ENCODE measurements around the gene FCN3. TPM values are rescaled to one million over a fixed set of nuclear protein-coding genes. Genes with fewer than 3 reads are reported as not detected.

The FCN3 gene
- total RNA-seq, 2 donors from 2014 or later, result not detected

GRCh38 chr1:27405074-27405473 lies 30.4 kb upstream of the FCN3 start:
- no peaks in the 10 kb centered on the region for H3K9me3 Mint-ChIP-seq
- H3K4me1 Mint-ChIP-seq, result no peaks in the 10 kb centered on the region
- no peaks in the 10 kb centered on the region for H3K27me3 Mint-ChIP-seq
- H3K27ac Mint-ChIP-seq, result no peak overlapping the region
- peaks cover 40% of the 10 kb centered on the region for H3K36me3 Mint-ChIP-seq (ENCODE audit: low read depth)
- no peak for ATAC-seq (replicated peaks)
- H3K4me3 Mint-ChIP-seq, result no peak overlapping the region

DNA sequence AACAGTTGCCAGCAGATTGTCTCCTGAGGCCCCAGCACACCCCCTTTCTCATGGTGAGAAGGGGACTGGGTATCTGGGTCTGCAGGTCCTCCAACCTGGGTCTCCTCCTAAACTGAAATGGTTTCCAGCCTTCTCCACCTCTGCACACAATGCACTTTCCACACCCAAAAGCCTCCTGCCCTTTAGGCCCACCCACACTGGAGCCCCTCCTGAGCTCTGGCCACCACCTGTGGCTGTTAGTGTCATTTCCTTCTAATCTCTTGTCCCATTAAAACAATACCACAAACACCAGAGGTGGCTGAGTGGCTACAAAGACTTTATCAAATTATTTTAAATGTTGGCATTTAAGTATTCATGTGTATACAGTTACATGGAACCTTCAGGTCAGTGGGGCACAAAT lies 29.3 kb upstream of the FCN3 start:
- no peaks in the 10 kb centered on the region for H3K4me1 Mint-ChIP-seq
- ATAC-seq (replicated peaks), result no peak

GRCh38 chr1:27403065-27403726 lies 28.6 kb upstream of the FCN3 start:
- Mint-ChIP-seq H3K9me3 (no peaks in the 10 kb centered on the region), H3K4me3 (no peak overlapping the region), H3K36me3 (ENCODE audit: low read depth) (peaks cover 21% of the 10 kb centered on the region), H3K27me3 (no peaks in the 10 kb centered on the region), H3K27ac (peak overlapping the region; percentile 41), H3K4me1 (no peaks in the 10 kb centered on the region)
- ATAC-seq (replicated peaks), result peak; percentile 29

More for the DNA sequence above, 29.3 kb upstream of the FCN3 start:
- H3K9me3 Mint-ChIP-seq, result no peaks in the 10 kb centered on the region
- peaks cover 29% of the 10 kb centered on the region for H3K36me3 Mint-ChIP-seq (ENCODE audit: low read depth)
- peak overlapping the region; percentile 57 for H3K27ac Mint-ChIP-seq
- no peak overlapping the region for H3K4me3 Mint-ChIP-seq
- no peaks in the 10 kb centered on the region for H3K27me3 Mint-ChIP-seq

DNA sequence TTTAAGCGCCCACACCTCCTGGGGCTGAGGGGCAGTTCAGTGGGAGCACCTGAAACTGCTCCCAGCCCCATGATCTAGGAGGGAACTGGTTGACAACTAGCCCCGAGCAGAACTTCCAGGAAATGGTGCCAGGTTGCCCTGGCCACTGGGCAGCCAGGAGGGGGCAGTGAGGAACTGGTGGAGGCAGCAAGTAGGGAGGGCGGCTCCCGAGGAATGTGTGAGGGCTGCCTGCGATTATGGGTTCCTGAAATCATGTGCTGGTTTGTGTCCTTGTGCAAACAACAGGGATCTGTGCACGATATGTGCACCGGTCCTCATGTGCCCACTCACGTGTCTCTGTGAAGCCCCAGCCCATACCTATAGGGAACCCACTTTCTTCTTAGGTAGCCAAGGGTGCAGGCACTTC lies 27.7 kb upstream of the FCN3 start:
- Mint-ChIP-seq H3K27ac (peak overlapping the region; percentile 41), H3K4me1 (no peaks in the 10 kb centered on the region), H3K36me3 (ENCODE audit: low read depth) (peaks cover 13% of the 10 kb centered on the region), H3K27me3 (no peaks in the 10 kb centered on the region), H3K9me3 (no peaks in the 10 kb centered on the region), H3K4me3 (no peak overlapping the region)
- peak; percentile 20 for ATAC-seq (replicated peaks)

DNA sequence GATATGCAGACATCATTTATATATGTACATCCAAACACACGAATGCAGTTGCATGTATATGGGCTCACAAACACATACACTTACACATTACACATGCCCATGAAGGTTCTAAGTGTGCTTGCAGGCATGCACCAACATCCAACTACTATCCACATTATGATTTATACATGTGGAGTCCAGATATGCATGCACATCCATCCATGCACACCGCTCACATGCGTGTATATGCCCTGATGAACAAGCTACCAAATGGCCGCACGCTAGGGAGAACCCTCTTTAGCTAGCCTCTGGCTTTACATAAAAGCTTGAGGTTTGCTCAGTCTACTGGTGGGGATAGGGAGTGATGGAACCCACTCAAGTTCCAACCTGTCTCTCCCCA lies 26.3 kb upstream of the FCN3 start:
- no peaks in the 10 kb centered on the region for H3K36me3 Mint-ChIP-seq (ENCODE audit: low read depth)
- H3K27me3 Mint-ChIP-seq, result no peaks in the 10 kb centered on the region
- H3K27ac Mint-ChIP-seq, result no peak overlapping the region
- ATAC-seq (replicated peaks), result no peak
- no peaks in the 10 kb centered on the region for H3K9me3 Mint-ChIP-seq
- H3K4me1 Mint-ChIP-seq, result no peaks in the 10 kb centered on the region
- H3K4me3 Mint-ChIP-seq, result no peak overlapping the region

DNA sequence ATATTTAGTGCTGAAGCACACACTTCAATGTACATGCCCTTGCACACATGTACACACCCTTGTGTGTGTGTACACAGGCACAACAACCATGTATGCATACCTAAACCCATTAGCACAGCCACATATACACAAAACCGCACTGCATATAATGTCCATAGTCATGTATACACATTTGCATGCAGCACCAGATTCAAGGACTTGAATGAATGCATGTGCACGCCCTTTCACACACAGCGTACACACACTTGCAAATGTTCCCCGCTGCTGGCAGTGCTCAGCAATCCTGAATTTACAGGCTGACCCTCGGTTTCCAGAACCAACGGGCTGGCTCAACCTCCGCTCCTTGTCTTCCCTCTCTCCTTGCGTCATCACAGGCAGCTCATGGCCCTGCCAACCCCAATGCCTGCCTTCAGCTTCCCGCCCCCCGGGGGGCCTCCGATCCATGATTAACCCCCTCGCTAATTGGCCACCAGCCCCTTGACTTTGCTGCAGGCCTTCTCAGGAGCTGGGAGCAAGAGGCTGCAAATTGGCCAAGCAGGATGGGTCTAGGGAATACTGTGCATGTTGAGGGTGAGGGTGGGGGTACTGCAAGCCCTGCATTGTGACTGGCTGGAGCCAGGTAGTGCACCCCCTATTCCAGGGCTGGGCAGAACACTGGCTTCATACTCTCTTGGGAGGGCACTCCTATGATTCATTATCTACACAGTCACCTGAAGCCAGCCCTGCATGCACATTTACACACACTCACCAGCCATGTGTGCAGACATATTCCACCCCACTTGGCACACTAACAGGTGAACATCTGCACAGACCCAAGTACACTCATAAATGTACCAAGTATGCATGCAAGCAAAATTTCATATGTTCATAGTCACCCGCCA lies 25.7 kb upstream of the FCN3 start:
- Mint-ChIP-seq H3K27me3 (no peaks in the 10 kb centered on the region), H3K27ac (peak overlapping the region; percentile 24), H3K4me3 (no peak overlapping the region), H3K4me1 (no peaks in the 10 kb centered on the region), H3K36me3 (ENCODE audit: low read depth) (no peaks in the 10 kb centered on the region), H3K9me3 (no peaks in the 10 kb centered on the region)
- no peak for ATAC-seq (replicated peaks)

- Mint-ChIP-seq H3K27me3 (no peaks in the 10 kb centered on the region), H3K9me3 (no peaks in the 10 kb centered on the region), H3K36me3 (ENCODE audit: low read depth) (no peaks in the 10 kb centered on the region), H3K4me1 (no peaks in the 10 kb centered on the region), H3K27ac (peak overlapping the region; percentile 83), H3K4me3 (no peak overlapping the region)
- no peak for ATAC-seq (replicated peaks)
These were observed 24.8 kb upstream of the FCN3 start for GRCh38 chr1:27399251-27400025.

GRCh38 chr1:27398405-27399149 lies 24.0 kb upstream of the FCN3 start:
- ATAC-seq (replicated peaks), result no peak
- no peaks in the 10 kb centered on the region for H3K9me3 Mint-ChIP-seq
- no peak overlapping the region for H3K4me3 Mint-ChIP-seq
- no peaks in the 10 kb centered on the region for H3K36me3 Mint-ChIP-seq (ENCODE audit: low read depth)
- peak overlapping the region; percentile 83 for H3K27ac Mint-ChIP-seq
- H3K4me1 Mint-ChIP-seq, result no peaks in the 10 kb centered on the region
- H3K27me3 Mint-ChIP-seq, result no peaks in the 10 kb centered on the region

- no peaks in the 10 kb centered on the region for H3K9me3 Mint-ChIP-seq
- H3K4me1 Mint-ChIP-seq, result no peaks in the 10 kb centered on the region
- ATAC-seq (replicated peaks), result no peak
- H3K27ac Mint-ChIP-seq, result peak overlapping the region; percentile 20
- no peaks in the 10 kb centered on the region for H3K27me3 Mint-ChIP-seq
- no peak overlapping the region for H3K4me3 Mint-ChIP-seq
- no peaks in the 10 kb centered on the region for H3K36me3 Mint-ChIP-seq (ENCODE audit: low read depth)
These were observed 23.1 kb upstream of the FCN3 start for GRCh38 chr1:27397749-27398148.

DNA sequence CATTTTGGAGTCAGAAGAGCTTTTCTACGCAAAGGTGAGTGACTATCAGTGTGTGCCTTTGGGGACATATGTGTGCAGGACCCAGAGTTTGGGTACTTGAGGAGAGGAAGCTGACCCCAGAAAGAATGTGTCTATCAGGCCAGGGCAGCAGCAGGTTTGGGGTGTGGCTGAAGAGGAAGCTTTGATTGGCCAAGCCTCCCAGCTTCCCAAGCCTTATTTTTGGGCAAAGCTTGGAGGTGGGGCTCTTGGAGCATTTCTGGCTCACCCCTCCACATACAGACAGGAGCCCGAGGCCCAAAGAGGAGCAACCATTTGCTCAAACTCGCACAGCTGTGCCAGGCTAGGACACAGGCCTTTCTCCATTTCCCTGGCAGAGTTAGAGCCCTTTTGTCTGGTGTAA lies 22.5 kb upstream of the FCN3 start:
- no peak for ATAC-seq (replicated peaks)
- Mint-ChIP-seq H3K36me3 (ENCODE audit: low read depth) (no peaks in the 10 kb centered on the region), H3K4me3 (no peak overlapping the region), H3K4me1 (peaks cover 3% of the 10 kb centered on the region), H3K27ac (no peak overlapping the region), H3K27me3 (no peaks in the 10 kb centered on the region), H3K9me3 (no peaks in the 10 kb centered on the region)

GRCh38 chr1:27395441-27396195 lies 21.0 kb upstream of the FCN3 start:
- Mint-ChIP-seq H3K27ac (no peak overlapping the region), H3K9me3 (no peaks in the 10 kb centered on the region), H3K4me3 (no peak overlapping the region), H3K27me3 (no peaks in the 10 kb centered on the region), H3K4me1 (peaks cover 9% of the 10 kb centered on the region), H3K36me3 (ENCODE audit: low read depth) (no peaks in the 10 kb centered on the region)
- ATAC-seq (replicated peaks), result peak; percentile 39

- Mint-ChIP-seq H3K36me3 (ENCODE audit: low read depth) (no peaks in the 10 kb centered on the region), H3K4me3 (peak overlapping the region; percentile 3), H3K27ac (no peak overlapping the region), H3K27me3 (no peaks in the 10 kb centered on the region), H3K9me3 (no peaks in the 10 kb centered on the region), H3K4me1 (peaks cover 9% of the 10 kb centered on the region)
- ATAC-seq (replicated peaks), result no peak
These were observed 20.3 kb upstream of the FCN3 start for GRCh38 chr1:27394925-27395324.

GRCh38 chr1:27394282-27394658 lies 19.6 kb upstream of the FCN3 start:
- H3K4me1 Mint-ChIP-seq, result peaks cover 9% of the 10 kb centered on the region
- ATAC-seq (replicated peaks), result no peak
- no peaks in the 10 kb centered on the region for H3K27me3 Mint-ChIP-seq
- no peaks in the 10 kb centered on the region for H3K9me3 Mint-ChIP-seq
- H3K27ac Mint-ChIP-seq, result no peak overlapping the region
- H3K36me3 Mint-ChIP-seq (ENCODE audit: low read depth), result no peaks in the 10 kb centered on the region
- H3K4me3 Mint-ChIP-seq, result peak overlapping the region; percentile 3

All from activated T-helper 17 cell treated with anti-CD3 and anti-CD28 coated beads, Interleukin-2, amount 50 U/mL, for 72 hours (primary cell).